NCI-H2107 (cell line): ENCODE results near the gene PCDHGA5.
"Not testable (repeated sequence)": the region's sequence is repeated elsewhere in the genome, so short reads cannot be mapped to it uniquely, and the experiment has no call there.

Source experiments
- DNase-seq: peaks from one replicate; lab custom pipeline; 2025; lab: John Stamatoyannopoulos, UW

PCDHGA5 gene

GRCh38 chr5:141387557-141388311 lies 23.8 kb downstream of the PCDHGA5 start, which contains the start of gene PCDHGB4:
Gene PCDHGB4 (plus strand): TSS chr5:141387698. CDS start chr5:141387885, 187 bp downstream.
- not testable (repeated sequence) for DNase-seq

- no peak for DNase-seq
Observed at GRCh38 chr5:141388661-141389060, 24.7 kb downstream of the PCDHGA5 start.

GRCh38 chr5:141389153-141390042 lies 25.4 kb downstream of the PCDHGA5 start:
- DNase-seq, result no peak

- DNase-seq, result no peak
Observed at GRCh38 chr5:141392429-141393198, 28.7 kb downstream of the PCDHGA5 start, which contains the start of gene PCDHGA8. Gene PCDHGA8 (plus strand): TSS chr5:141392633. CDS start chr5:141392814, 181 bp downstream.

- no peak for DNase-seq
Observed at GRCh38 chr5:141393267-141393666, 29.3 kb downstream of the PCDHGA5 start.

- not testable (repeated sequence) for DNase-seq
Observed at GRCh38 chr5:141394401-141395187, 30.6 kb downstream of the PCDHGA5 start.

GRCh38 chr5:141397756-141398551 lies 34.0 kb downstream of the PCDHGA5 start, which contains the start of gene PCDHGB5:
Gene PCDHGB5 (plus strand): TSS chr5:141397947. CDS start chr5:141398128, 181 bp downstream.
- not testable (repeated sequence) for DNase-seq

GRCh38 chr5:141398608-141399007 lies 34.6 kb downstream of the PCDHGA5 start:
- no peak for DNase-seq

- no peak for DNase-seq
Observed at GRCh38 chr5:141399555-141400258, 35.7 kb downstream of the PCDHGA5 start.

GRCh38 chr5:141402553-141403243 lies 38.7 kb downstream of the PCDHGA5 start, which contains the start of gene PCDHGA9:
Gene PCDHGA9 (plus strand): TSS chr5:141402778. CDS start chr5:141402953, 175 bp downstream.
- DNase-seq, result no peak

- no peak for DNase-seq
Observed at GRCh38 chr5:141403387-141403786, 39.4 kb downstream of the PCDHGA5 start.

- not testable (repeated sequence) for DNase-seq
Observed at GRCh38 chr5:141407790-141408505, 44.0 kb downstream of the PCDHGA5 start, which contains the start of gene PCDHGB6. Gene PCDHGB6 (plus strand): TSS chr5:141408021. CDS start chr5:141408203, 182 bp downstream.

GRCh38 chr5:141409598-141410306 lies 45.8 kb downstream of the PCDHGA5 start:
- DNase-seq, result no peak

- no peak for DNase-seq
Observed at GRCh38 chr5:141411575-141411974, 47.6 kb downstream of the PCDHGA5 start.

- no peak for DNase-seq
Observed at GRCh38 chr5:141412854-141413539, 49.0 kb downstream of the PCDHGA5 start, which contains the start of gene PCDHGA10. Gene PCDHGA10 (plus strand): TSS chr5:141412987. CDS start chr5:141413176, 189 bp downstream.

- no peak for DNase-seq
Observed at GRCh38 chr5:141413540-141414069, 49.6 kb downstream of the PCDHGA5 start.
